Astrocyte of the hippocampus (primary cell): ENCODE measurements around the gene KLHL9.
A peak's percentile ranks its signal among the peaks of the same experiment; 100 is the strongest.
"Not testable (repeated sequence)": the region's sequence is repeated elsewhere in the genome, so short reads cannot be mapped to it uniquely, and the experiment has no call there.

Experiments
- DNase-seq: peaks from one replicate; pipeline ENCODE4 v3.0.0; 2011; ENCODE audit warnings: low read depth, low spot score

The KLHL9 gene

GRCh38 chr9:21334701-21335632 lies at the start of gene KLHL9:
KLHL9 (minus strand) TSS chr9:21335404; CDS start chr9:21334859, 545 bp downstream.
- DNase-seq = peak; percentile 97

DNA sequence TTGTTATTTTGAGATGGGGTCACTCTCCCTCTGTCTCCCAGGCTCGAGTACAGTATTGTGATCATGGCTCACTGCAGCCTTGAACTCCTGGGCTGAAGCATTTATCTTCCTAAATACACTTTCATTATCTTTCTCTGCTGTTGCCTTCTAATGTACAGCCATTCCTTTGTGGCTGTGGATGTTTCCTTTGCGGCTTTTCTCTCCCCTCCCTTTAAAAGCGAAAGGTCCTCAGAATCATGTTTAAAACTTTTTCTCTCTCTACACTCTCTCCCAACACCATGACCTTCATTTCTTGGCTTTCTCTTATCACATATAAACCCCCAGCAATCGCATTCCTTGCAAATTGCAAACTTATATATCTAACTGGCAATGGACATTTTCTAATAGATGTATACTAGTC lies 48.4 kb upstream of the KLHL9 start:
- no peak for DNase-seq

DNA sequence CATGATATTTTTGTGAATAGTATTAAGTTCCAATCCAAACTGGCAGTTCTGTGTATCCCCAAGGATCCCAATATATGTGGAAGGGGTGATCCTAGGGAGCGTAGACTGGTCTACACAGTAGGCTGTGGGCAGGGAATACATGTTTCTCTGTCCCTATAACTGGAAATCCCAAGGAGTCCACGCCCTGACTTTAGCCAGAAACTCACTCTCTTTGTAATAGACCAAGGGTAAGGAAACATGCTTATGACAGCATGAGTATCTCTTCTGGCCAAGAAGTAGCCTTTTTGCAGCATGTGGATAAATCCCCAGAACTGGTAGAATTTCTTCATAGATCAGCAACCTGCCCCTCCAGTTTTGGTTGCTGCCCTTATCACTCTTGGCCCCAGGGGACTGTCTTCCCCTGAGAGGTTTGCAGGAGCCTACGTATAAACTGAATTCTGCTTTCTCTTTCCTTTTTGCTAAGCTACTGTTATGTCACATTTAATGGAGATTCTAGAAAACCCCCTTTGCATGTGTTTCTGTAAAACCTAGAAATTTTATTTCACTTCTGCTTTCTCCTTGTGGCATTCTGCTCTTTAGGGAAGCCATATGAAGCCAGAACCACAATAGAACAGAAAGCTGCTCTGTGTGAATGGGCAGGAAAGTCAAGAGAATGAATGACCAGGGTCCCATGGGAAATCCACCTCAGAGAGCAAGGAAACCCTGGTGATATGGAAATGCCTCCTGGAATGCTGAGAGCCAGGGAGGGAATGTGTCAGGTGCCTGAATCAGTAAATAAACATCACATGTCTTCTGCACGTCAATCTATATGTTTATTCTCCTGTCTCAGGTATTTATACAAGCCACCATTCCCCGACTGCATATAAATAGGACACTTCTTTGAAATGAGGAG lies 46.5 kb upstream of the KLHL9 start:
- no peak for DNase-seq

DNA sequence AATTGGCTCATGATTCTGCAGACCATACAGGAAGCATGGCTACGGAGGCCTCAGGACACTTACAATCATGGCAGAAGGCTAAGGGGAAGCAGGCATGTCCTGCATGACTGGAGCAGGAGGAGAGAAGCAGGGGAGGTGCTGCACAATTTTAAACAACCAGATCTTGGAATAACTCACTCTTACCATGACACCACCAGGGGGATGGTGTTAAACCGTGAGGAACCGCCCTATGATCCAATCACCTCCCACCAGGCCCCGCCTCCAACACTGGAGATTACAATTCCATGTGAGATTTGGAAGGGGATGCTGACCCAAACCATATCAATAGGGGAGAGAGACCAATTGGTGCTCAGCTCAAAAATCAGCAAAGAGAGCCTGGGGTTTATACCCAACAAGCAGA lies 36.3 kb upstream of the KLHL9 start:
- DNase-seq = not testable (repeated sequence)

DNA sequence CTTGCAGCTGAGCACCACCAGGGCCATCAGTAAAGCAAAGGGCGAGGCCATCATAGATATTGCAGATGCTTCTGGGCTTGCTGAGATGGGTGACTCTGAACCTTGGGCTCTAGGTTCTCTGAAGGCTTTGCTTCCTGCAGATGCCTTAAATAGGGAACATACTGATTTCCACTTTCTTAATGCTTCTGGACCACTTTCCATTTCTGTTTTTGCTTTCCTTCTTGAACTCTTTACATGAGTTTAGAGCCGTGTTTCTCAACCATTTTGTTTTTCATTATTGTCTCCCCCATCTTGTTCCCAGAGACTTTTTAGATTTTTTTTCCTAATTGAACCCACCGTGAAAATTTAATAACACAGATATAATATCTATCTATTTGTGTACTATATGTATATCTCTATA lies 32.8 kb upstream of the KLHL9 start, which contains the start of gene IFNA13:
Gene IFNA13 (minus strand): TSS at position 101 of the 400 bp plus-strand sequence. CDS start 47 bp downstream, at position 54.
- no peak for DNase-seq

DNA sequence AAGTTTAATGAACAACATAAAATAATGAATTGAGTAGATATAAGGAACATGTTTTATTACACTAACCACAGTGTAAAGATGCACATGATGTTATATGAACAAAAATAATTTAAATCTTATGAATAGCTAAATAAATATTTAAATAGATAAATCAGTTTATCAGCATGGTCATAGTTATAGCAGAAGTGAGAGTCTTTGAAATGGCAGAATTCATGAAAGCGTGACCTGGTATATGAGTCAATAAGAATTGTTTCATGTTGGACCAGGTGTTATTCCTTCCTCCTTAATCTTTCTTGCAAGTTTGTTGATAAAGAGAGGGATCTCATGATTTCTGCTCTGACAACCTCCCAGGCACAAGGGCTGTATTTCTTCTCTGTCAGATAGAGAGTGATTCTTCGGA lies 32.0 kb upstream of the KLHL9 start:
- DNase-seq = not testable (repeated sequence)

- no peak for DNase-seq
Observed at GRCh38 chr9:21362287-21362686, 27.1 kb upstream of the KLHL9 start.

DNA sequence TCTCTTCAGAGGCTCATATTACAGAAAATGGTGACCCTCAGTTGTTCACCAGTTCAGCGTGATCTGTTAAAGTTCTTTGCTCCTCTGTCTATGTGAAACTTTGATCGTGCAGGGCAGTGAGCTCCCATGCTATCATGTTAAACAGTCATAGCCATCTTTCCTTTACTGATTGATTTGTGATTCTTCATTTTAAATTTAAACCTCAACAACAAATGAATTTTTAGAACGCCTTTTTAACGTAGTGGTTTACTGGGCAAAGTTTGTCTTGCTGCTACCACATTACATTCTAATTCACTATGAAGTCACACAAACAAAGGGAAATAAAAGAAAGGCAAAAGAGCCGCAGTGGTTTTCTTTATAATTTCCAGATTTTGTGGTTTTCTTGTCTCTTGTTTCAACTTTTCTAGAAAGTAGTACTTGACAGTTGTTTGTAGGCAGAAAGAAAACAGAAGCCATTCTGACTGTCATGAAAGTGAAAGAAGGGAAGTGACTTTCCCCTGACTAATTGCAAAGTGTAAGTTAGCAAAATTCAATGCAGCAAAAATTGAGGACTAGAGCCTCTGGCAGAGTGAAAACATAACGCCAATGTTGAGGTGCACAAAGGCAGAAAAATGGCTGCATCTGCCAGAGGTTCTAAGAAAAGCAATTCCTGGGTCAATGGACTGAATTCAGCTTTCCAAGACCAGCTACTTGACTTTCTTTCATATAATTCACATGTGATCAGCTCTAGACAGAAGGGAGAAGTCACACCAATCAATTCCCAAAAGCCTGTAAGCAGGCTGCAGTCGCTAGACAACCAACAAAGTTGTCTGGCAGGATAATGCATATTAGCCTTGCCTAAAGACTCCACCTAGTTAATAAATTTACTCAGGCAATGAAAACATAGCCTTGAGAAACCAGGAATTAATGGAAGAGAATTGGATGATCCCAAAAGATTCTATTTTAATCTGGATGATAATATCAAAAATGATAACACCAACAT lies 22.6 kb upstream of the KLHL9 start:
- peak; percentile 2 for DNase-seq

DNA sequence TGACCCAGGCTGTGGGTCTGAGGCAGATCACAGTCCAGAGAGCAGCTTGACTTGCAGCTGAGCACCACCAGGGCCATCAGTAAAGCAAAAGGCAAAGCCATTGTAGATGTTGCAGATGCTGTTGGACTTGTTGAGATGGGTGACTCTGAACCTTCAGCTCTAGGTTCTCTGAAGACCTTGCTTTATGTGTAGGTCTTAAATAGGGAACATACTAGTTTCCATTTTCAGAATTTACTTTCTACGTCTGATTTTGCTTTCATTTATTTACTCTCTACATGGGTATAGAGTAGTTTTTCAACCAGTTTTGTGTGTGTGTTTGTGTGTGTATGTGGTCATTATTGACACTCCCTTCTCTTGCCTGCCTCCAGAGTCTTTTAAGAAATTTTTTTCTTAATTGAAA lies 15.6 kb upstream of the KLHL9 start, which contains the start of gene IFNA6:
Gene IFNA6 (minus strand): TSS at position 101 of the 400 bp plus-strand sequence. CDS start 0 bp downstream, at position 101.
- no peak for DNase-seq

DNA sequence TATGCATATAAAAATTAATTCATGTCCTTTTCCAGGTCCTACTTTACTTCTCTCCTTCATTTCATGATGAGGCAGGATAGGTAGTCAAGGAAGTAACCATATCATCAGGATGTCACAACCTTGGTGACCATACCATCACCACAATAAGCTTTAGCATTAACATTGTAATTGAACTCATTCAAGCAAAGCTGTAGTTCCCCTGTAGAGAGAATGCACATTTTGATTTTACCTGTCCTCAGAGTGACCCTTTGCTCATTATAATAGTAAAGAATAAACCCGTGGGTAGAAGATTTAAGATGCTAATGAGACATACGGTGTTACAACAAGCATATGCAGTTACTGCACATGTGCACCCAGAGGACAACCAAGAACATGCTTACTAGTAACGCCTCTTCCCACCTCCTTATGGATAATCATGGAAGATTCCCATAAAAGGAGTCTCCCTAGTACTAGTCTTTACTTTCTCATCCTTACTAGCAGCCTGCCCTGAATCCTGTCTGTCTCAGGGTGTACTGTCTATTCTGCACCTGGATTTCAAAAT lies 13.3 kb upstream of the KLHL9 start:
- DNase-seq = no peak

DNA sequence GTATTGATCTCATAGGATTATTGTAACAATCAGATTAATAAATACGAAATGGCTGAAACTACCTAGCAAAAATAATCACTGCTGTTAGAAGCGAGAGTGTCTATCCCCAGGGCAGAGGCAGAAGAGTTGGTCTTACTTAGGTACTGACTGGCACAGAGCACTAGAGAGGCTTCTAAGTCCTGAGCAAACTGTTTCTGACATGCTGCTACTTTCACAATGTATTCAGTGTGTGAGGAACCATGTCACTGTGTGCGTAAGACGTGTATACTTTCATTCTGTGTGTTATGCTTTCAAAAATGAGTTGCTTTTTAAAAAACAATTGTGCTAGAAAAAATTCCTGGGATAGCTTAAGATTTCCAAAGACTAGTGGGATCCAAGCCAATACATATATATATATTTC lies 5.5 kb upstream of the KLHL9 start:
- no peak for DNase-seq

- DNase-seq = no peak
Observed at GRCh38 chr9:21336457-21336856, 1.3 kb upstream of the KLHL9 start.

DNA sequence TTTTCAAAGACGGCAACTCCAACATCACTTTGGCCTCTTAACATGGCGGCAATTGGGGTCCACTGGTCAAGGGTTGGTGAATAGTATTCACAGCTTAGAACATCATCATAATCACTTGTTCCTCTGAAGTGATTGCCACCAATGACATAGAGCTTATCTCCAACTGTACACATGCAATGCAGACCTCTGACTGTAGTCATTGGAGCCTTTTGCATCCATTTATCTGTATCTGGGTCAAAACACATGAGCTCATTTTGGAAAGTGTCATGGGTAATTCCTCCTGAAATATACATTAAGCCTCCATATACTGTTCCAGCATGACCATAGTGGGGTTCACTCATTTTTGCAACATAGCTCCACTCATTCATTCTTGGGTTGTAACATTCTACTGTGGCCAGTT lies 2.0 kb downstream of the KLHL9 start:
- no peak for DNase-seq

GRCh38 chr9:21331676-21332402 lies 3.4 kb downstream of the KLHL9 start:
- peak; percentile 14 for DNase-seq

GRCh38 chr9:21326526-21327139 lies 8.6 kb downstream of the KLHL9 start:
- peak; percentile 59 for DNase-seq

- DNase-seq = no peak
Observed at GRCh38 chr9:21324047-21324446, 11.2 kb downstream of the KLHL9 start.

DNA sequence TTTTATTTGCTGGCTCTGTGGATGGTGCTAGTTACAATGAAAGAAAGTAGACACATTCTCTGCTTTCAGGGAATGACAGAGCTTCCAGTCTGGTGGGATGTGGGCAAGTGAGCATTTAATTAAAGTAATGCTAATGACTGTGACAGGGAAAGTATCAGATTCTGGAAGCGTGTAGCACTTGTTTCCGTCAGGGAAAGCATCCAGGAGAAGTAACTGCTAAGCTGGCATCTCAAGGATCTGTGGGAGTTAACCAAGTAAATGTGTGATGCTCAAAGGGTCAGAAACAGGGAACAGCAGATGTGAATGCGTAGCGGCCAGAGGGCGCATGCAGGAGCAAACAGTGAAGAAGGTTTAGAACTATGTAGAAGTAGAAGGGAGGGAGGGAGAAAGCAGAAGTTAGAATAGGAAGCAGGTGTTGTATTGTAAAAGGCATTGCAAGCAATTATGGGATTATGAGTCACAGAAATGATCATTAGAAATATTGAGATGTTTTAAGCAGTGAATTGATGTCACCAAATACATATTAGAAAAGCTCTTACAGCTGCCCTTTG lies 12.2 kb downstream of the KLHL9 start:
- no peak for DNase-seq

- no peak for DNase-seq
Observed at GRCh38 chr9:21320465-21320864, 14.7 kb downstream of the KLHL9 start.
